HG02840 (cell line): ENCODE measurements around the gene DNAJC15.

ENCODE experiments used
- ATAC-seq: cut with Tn5 transposase; IDR thresholded peaks from one replicate; pipeline ENCODE4 v1.9.1; 2021; ENCODE audit warnings: mild to moderate bottlenecking, moderate library complexity, moderate number of reproducible peaks; ENCODE audit not compliant: unreplicated experiment, low FRiP score

DNAJC15 gene

DNA sequence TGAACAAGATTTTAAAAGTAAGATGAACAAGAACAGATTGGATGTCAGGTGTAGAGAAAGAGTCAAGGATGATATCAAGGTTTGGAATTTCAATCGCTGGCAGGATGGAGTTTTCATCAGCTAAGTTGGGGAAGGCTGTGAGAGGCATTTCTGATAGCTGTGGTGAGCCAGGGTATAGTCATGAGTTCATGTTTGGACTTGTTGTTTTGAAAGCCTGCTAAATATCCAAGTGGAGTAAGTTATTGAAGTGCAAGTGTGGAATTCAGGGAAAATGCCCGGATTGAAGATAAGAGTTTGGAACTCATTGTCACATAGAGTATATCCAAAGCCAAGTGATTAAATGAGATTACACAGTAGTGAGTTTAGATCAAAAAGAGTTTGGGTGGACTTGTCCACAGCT, 20.4 kb upstream of the DNAJC15 start:
- no peak for ATAC-seq

DNA sequence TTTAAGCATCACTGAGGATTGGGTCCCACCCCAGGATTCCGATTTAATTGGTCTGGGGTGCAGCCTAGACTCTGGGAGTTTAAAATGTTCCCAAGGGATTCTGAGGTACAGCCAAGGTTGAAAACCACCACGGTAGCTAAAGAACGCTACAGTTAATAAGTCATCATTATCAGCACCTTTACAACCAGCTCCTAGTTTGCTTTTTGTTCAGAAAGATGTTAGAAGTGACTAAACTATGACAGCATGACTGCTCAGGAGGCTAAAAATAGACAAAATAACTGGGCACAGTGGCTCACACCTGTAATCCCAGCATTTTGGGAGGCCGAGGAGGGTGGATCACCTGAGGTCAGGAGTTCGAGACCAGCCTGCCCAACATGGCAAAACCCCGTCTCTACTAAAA, 19.7 kb upstream of the DNAJC15 start:
- ATAC-seq = no peak

DNA sequence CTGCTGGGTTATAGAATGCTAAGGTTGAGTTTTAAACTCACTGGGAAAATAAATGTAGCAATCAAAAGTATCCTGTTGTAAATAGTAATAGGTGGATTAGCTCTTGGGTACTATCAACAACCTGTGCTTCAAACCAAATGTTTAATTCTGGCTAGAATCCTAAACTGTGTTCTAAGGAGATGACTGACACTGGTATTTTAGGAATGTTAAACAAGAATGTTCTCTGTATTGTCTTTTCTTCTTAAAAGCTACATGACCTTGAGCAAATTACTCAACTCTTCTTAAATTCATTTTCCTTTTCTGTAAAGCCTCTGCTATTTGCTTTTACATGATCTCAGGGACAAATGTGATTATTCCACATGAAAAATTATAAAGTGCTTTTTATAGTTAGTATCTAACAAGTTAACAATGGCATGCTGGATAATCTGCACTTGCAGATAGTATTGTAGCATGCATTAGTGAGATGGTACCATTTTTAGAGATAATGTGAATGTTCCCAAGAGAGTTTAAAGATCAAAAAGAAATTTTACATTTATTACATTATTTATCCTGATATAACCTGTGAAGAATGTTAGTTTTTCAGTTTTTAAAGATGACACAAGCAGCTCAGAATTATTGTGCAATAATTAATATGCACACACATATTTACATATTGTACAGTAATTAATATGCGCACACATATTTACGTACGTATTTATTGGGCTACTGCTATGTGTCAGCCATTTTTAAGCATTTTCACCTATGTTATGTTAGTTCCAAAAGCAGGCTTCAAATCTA, 17.7 kb upstream of the DNAJC15 start:
- ATAC-seq = no peak

DNA sequence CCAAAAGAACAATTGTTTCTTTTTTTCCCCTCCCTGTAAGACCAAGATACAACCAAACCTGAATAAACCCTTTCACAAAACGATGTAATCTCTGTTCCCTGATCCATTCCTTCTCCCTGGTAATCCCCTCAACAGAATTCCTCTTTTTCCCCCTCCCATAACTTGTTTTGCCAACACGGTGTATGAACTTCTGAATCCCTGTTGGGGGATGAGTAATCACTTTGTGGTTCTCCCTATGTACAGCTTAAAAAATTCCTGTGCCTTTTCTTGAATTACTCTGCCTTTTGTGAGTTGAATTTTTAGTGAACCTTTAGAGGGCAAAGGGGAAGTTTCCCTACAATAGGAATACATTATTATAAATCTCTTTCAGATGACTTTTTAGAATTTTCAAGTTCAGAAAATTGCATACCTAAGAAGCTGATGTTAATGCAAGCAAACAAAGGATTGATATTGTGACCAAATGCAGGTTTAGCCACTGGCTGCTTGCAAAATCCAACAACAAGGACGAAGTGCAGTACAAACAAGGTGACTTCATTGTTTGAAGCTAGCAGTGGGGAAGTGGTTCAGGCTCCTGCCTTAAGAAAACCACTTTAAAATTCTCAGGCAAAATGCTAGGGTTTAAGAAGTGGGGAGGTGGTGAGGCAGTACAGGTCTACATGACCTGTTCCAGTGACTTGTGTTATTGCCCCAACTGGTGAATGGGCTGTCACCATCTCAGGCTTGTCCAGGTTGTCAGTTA, 16.3 kb upstream of the DNAJC15 start:
- no peak for ATAC-seq

DNA sequence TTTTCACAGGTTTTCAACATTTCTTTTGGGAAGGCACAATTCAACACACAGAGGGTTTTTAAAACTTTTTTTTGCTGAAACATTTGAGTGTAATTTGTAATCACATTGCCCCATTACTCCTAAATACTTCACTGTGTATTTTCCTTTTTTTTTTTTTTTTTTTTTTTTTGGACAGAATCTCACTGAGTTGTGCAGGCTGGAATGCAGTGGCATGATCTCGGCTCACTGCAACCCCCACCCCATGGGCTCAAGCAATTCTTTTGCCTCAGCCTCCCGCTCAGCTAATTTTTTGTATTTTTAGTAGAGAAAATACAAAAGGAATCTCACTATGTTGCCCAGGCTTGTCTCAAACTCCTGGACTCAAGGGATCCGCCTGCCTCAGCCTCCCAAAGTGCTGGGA, 14.8 kb upstream of the DNAJC15 start:
- no peak for ATAC-seq

DNA sequence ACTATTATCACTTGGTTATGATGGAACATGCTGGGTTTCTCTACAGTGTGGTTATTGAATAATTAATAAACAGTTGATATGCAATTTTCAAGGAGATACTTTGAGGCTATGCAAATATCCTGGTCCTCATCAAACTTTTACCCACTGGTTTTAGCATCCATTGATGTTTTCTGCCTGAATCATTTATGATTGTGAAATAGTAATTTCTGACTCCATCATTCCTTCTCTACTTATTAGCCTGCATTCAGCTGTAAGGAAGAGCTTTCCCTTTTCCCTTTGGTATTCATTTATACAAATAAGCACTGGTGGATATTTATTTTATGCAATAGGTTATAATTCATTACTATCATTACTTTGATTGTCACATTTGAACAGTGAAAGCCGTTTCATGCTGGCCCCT, 13.9 kb upstream of the DNAJC15 start:
- ATAC-seq = no peak

DNA sequence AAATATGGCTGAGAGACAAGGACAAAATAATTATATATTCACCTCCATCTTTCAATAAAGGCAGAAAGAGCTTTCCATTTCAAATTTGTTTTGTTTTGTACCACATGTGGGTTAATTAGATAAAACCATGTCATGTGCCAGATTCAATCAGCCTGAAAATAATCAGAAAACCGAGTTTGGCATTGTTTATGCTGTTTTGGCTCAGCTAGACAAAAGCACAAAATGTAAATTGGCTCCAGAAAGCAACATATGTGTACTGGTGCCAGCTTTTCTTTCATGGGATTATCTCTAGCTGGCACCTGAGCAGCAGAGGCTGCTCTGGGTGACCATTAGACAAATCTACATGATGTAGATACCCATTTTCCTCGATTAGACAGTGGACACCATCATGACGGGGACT, 9.2 kb upstream of the DNAJC15 start:
- ATAC-seq = no peak

DNA sequence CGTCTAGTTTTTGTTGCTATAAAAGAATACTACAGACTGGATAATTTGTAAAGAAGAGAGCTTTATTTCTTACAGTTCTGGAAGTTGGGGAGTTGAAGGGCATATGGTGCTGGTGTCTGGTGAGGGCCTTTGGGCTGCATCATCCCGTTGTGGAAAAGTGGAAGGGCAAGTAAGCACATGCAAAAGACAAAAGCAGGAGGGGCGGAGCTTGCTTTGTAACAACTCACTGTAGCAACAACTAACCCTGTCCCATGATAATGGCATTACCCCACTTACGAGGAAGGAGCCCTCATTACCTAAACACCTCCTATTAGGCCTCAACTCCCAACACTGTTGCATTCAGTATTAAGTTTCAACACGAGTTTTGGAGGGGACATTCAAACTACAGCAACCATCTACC, 7.2 kb upstream of the DNAJC15 start:
- no peak for ATAC-seq

DNA sequence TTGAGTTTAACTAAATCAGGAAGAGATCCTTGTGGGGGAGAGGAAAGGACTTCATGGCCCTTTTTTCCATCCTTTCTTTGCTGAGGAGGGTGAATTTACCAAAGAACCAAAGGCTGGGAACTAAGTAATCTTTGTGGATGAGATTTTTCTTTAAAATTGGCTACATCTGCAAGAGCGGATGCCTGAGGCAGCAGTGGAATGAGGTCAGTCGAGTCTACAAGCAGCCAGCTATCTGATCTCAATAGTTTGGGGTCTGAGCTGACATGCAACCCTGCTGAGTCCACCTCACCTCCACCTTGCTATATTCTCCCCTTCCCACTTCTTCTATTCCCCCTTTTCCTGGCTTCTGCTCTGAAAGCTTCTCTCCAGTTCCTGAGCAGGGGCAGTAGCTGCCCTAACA, 3.6 kb upstream of the DNAJC15 start:
- no peak for ATAC-seq

DNA sequence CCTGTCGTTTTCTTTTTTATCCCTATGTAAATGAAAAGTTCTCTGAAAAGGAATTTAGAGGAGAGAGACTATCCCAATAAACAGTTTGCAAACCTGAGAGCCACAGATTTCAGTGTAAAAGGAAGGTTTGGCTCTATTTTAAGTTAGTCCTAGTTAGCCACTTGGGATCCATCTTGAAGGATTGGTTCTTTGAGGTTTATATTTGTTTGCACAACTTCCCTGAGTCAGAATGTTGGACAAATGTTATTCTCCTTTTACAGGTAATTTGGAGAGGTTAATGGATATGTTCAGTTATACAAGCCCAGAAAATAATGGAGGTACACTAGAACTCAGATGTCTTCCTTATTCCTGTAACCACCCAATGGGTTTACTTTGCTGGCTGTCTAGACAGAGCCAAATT, 2.6 kb upstream of the DNAJC15 start:
- ATAC-seq = no peak

DNA sequence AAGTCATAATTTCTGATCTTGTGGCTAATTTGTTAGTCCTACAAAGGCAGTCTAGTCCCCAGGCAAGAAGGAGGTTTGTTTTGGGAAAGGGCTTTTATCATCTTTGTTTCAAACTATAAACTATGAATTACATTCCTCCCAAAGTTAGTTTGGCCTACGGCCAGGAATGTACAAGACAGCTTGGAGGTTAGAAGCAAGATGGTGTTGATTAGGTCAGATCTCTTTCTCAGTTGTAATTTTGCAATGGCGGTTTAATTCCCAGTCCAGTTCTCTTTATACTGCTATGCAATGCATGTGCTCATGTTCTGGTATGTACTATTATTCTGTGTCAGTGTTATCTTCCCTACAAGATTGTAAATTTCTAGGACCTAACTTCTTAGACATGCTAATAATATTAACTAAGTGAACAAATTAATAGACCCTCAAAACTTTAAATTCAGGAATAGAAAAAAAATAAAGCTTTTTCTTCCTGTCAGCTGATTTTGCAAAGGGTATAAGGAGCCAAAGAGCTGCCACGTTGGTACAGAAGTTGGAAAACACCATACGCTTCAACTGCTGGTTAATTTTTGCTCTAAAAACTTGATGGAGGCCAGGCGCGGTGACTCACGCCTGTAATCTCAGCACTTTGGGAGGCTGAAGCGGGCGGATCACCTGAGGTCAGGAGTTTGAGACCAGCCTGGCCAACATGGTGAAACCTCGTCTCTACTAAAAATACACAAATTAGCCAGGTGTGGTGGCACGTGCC, 1.3 kb upstream of the DNAJC15 start:
- no peak for ATAC-seq

DNA sequence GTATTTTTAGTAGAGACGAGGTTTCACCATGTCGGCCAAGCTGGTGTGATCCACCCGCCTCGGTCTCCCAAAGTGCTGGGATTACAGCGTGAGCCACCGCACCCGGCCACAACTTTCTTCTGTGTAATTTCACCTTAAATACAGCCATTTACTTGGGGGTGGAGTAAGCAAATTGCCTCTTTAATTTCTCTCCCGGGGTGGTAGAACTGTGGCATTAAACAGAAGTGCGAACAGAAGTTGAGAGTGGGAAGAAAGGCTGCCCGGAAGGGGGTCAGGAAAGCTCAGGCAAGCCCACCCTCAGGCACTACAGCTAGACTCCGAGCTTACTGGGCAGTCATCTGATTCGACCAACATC, 475 bp upstream of the DNAJC15 start:
- ATAC-seq = no peak

DNA sequence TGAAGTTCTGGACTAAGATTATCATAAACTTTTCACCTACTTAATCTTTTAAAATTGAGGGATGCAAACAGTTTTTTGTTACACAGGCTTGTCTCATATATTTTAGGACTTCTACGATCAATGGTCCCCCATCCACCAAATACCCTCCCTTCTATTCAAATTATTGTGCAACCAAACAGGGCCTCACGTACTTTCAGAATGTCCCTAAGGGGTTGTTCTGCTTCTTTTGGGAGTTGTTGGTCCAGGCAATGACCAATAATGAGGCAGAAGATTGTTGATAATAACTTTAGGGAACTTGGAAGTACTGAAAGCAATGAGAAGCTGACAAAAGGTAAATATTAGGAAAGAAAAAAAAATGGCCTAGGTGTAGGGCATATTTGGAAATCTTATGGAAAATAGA, 2.9 kb downstream of the DNAJC15 start:
- ATAC-seq = no peak

DNA sequence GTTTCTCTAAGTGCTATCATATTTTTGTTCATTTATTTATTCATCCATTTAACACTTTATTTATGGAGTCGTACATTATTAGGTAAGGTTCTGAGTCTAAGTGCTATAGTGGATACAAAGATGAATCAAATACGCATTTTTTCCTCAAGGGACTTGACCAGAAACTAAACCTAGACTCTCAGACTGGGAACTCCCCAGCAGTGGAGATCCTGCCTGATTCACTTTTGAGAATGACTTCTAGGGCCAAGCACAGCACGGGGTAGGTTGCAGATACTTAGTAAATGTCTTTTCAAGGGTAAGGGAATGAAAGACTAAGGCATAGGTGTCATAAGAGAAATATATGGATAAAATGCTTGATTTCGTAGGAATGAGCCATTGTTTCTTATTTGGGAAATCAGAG, 7.2 kb downstream of the DNAJC15 start:
- no peak for ATAC-seq

DNA sequence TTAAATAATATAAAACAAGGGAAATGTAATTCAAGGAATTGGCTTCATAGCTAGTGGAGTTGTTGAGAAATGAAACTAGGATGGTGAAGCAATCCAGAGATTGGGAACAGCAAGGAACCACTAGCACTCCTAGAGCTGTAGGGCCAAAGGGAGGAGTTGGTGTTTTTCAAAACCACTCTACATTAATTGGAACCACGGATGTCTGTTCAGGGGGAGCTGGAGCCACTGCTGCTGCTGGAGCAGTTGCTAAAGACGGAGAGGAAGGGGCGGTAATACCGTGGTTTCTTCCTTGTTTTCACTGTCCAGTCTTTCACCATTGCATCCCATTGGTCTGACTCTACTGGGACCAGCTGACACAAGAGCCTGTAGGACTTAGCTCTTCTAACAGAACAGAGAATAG, 8.5 kb downstream of the DNAJC15 start:
- no peak for ATAC-seq

DNA sequence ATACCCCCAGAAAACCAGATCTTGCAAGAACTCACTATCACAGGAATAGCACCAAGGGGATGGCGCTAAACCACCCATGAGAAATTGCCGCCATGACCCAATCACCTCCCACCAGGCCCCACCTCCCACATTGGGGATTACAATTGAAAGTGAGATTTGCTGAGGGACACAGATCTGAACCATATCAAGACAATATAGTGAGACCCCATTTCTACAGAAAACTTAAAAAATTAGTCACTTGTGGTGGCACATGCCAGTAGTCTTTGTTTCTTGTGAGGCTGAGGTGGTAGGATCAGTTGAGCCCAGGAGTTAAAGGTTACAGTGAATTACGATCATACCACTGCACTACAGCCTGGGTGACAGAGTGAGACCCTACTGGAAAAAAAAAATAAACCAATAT, 9.7 kb downstream of the DNAJC15 start:
- ATAC-seq = no peak

DNA sequence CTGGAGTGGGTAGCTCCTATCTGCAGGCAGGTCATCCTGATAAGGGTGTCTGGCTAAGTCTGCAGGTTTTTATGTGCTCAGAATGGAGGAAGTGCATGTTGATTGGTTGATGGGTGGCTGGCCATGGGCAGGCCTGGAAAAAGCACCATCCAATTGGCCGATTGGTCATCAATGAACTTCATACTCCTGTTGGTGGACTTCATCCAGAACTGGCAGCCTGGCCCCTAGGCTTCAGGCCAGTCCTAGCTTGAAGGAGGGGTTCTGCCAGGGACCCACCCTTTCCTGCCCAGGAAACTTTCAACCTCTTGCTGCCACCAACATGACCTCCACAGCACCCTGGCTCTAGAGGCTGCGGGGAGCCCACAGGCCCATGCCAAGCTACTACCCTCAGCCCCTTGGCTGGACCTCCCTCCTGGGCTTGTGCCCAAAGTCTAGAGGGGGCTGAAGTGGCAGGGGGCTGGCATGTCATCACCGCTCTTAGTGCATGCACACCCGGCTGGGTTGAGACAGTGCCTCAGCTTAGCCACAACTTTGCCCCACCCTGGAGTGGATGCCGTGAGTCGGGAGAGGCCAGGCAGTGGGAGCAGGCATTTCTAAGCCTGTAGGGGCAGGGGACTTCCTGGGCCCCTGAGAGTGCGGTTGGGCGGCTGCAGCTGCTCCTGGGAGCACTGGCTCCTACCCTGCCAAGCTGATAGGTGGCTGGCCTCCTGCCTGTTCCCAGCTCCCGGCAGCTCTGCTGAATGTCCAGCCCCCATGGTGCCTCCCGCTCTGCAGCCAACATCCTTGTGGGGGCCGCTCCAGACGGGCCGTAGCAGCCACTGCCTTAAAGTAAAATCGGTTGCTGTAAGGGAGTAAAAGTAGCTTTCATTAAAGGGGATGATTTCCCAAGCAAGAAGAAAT, 13.2 kb downstream of the DNAJC15 start:
- no peak for ATAC-seq

DNA sequence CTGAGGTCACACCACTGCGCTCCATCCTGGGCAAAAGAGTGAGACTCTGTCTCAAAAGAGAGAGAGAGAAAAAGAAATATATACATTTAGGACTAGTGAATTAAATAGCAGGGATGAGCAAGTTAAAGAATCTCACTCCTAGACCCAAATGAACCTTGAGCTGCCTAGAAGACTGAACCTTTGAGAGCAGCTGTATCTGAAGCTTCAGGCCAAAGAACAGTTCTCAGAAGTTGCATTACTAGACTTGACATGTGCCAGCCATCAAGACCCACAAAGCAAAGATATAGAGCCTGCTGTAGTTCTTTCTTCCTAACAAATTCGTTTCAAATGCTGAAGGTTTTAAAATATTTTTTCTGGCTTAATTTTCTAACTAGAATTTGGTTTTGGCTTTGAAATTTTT, 16.6 kb downstream of the DNAJC15 start:
- no peak for ATAC-seq

DNA sequence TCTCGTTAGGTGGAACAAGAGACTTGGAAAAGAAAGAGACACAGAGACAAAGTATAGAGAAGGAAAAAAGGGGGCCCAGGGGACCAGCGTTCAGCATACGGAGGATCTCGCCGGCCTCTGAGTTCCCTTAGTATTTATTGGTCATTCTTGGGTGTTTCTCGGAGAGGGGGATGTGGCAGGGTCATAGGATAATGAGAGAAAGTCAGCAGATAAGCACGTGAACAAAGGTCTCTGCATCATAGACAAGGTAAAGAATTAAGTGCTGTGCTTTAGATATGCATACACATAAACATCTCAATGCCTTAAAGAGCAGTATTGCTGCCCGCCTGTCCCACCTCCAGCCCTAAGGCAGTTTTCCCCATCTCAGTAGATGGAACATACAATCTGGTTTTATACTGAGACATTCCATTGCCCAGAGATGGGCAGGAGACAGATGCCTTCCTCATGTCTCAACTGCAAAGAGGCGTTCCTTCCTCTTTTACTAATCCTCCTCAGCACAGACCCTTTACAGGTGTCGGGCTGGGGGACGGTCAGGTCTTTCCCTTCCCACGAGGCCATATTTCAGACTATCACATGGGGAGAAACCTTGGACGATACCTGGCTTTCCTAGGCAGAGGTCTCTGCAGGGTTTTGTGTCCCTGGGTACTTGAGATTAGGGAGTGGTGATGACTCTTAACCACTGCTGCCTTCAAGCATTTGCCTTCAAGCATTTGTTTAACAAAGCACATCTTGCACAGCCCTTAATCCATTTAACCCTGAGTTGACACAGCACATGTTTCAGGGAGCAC, 17.4 kb downstream of the DNAJC15 start:
- peak; percentile 4 for ATAC-seq
